GM19463 (cell line): Measurements from ENCODE around the gene PTPRK.

Source experiments
- ATAC-seq: cut with Tn5 transposase; IDR thresholded peaks from one replicate; pipeline ENCODE4 v1.9.1; 2021; ENCODE audit warnings: mild to moderate bottlenecking, moderate library complexity; ENCODE audit not compliant: unreplicated experiment

Gene PTPRK

DNA sequence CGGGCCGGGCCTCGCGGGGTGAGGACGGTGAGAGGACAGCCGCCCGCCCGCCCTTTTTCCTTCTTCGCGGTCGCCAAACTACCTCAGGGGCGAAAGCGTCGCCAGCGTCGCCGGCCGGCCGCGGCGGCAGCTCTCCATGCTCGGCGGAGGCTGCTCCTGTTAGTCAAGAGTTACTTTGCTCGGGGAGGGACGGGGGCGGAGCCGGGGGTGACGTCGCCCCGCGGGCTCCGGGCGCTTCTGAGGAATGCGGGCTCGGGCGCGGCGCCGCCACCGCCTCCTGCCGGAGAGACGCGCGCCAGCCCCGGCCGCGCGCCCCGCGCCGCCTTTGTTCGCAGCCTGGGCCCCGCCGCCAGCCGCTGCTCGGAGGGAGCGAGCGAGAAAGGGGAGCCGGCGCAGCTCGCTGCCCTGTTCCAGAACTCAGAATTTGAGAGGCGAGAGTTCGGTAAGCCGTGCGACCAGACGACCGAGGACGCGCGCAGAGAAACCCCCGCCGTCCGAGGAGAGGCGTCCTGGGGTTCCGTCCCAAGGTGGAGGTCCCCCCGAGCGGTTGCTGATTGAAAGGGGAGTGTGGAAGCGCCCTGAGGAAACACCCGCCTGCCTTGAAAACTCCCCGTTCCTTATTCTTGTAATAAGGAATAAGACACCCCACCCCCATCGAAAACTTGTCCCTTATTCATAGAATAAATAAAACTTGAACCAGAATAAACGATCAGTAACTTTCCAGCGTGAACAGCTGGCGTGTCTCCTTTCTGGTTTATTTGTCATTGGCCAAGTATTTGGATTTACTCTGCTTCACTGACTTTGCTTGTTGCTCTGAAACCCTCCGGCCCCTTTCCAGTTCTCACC is at the start of gene PTPRK:
Gene PTPRK, minus strand, starts transcription at position 164 of the 846 bp plus-strand sequence. CDS start 241 bp downstream, outside the sequence.
- ATAC-seq: peak; percentile 80

DNA sequence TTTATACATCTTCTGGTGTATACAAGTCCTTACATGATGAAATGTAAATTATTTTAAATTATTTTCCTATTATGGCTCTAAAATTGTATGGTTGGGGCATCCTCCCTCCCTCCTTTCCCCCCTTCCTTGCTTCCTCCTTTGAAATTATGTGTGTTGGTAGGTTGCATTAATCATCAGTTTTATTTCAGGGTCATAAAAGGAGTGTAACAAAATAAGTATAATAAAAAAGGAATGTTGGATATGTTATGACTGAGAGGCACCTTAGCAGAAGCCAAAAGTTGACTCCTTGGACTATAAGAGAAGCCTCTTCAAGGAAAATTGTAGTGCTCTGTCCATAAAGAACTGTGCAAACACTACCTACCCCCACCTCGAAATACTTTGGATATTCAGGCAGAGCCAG is 46.6 kb upstream of the PTPRK start:
- no peak for ATAC-seq

DNA sequence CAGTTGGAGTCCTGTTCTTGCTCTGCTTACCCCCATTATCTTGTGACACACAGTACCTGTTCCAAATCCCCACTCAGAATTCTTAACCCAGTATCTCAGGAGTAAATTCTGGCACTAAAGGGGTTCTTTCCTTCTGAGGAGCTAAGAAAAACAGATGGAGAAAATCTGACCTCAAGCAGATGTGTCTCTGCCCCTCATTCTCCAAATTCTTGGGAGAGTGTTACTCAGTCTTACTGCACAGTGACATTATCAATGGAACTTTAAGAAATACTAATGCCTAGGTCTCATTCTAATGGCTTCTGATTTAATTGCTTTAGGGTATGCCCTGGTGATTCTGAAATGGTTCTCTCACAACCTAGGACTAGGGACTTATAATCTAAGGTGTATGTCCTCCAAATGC is 40.6 kb upstream of the PTPRK start:
- no peak for ATAC-seq

DNA sequence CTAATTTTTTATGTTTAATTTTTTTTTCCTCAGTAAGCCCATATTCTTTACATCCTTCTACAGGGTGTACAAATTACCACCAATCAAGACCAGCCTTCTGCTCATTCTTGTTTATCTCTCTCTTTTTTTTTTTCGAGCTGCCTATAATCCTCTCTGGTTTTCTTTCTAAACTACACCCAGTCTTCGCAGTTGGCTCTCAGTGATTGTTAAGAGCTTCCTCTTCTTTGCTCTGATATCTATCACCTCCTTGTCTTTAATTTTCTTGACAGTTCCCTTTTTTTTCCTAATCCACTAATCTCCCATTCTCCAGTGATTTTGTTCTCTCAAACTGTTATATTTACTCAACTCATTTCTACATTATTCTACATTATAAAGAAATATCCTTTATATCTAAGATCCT is 38.5 kb upstream of the PTPRK start:
- no peak for ATAC-seq

DNA sequence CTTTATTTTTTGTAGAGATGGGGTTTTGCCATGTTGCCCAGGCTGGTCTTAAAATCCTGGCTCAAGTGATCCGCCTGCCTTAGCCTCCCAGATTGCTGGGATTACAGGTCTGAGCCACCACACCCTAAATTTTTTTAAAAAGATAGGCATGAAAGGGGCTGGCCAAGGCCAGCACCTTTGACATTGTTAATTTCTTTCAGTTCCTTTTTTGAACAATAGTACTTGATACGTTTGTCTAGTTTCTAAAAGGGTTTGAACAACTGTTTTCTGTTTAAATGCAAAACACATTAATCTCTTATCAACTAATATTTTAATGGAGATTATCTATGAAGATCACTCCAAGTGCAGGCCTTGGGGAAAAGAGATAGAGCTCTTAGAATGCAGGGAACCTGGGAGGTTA is 37.6 kb upstream of the PTPRK start:
- ATAC-seq: peak; percentile 51

DNA sequence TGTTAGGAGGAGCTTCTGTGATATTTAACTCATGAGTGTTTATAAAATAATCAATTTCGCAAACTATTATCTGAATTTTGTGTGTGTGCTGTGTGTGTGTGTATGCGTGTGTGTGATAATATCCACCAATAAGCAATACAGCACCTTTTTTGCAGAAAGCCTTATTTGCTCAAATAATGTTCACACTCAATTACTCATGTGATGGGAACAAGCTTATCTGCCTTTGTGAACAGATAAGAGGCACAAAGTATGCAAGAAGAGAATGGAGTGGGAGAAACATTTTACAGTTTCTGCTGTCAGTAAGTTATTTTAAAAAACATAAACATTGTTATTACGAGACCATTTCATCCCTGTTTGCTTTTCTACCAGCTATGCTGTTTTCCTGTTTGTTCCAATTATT is 36.7 kb upstream of the PTPRK start:
- ATAC-seq: no peak

DNA sequence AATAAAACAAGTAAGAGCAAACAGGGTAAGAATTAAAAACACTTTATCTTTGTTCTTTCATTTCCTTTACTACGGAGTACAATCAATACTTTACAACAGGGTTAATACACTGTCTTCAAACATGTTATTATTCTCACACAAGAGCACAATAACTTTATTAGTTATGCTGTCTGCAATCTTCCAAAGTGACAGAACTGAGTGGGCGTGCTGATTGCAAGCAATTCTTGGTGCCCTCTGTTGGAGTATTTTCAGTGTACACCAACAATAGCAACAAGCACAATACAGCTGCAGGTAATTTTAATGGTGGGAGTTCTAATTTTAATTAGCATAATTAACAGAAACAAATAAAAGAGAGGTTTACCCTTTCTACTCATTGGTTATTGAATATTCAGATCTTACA is 33.9 kb upstream of the PTPRK start:
- no peak for ATAC-seq

DNA sequence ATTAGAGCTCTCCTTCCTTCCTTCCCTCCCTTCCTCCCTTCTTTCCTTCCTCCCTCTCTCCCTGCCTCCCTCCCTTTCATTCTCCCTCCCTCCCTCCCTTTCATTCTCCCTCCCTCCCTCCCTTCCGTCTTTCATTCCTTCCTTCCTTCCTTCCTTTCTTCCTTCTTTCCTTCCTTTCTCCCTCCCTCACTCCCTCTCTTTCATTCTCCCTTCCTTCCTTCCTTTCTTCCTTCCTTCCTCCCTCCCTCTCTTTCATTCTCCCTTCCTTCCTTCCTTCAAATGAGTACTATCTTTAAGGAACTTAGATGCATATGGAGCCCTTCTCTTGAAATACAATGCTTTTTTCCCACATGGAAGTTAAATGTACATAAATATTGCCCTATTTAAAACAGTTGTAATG is 20.9 kb upstream of the PTPRK start:
- no peak for ATAC-seq

DNA sequence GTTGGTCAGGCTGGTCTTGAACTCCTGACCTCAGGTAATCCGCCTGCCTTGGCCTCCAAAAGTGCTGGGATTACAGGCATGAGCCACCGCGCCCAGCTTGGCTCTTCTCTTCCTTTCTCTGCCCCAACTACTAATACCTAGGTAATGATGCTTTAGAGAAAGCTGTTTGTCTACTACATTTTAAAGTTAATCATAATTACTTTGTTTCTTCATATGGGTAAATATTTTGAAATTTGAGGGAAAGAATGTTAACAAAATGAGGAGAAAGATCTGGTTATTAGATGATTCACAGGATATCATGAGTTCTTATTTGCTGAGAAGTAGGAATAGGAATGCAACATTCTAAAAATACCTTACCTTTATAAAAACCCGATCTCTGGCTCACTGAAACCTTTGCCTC is 18.4 kb upstream of the PTPRK start:
- no peak for ATAC-seq

DNA sequence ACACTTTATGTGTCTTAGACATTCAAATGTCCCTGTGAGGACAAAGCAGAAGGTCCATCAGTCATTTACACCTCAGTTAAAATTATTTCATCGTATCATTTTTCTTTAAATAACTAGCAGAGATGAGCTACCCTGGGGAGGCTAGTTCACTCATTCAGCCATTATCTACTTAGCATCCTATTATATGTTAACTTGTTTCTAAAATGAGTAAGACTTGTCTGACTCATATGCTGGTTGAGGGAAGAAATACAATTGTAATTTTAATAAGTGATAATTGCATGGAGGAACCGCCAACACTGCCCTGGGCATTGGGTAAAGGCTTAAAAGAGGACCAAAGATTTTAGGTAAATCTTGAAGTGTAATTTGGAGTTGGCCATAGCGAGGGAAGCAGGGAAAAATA is 12.4 kb upstream of the PTPRK start:
- no peak for ATAC-seq

DNA sequence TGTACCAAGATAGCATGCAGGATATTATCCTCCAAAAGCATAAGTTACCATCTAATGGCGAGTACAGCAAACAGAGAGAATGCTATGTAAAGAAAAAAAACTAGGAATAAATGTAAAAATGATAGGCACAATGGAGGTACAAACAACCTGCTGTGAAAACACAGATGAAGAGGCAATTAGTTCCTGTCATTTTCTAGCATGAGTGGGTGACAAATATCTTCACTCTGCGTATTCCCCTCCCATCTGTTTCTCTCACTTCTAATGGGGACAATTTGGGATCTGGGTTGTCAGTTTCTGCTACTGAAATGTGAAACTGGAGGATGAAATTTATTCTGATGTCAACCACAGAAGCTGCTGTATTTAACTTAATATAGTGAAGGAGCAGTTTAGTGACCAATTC is 11.7 kb upstream of the PTPRK start:
- ATAC-seq: no peak

DNA sequence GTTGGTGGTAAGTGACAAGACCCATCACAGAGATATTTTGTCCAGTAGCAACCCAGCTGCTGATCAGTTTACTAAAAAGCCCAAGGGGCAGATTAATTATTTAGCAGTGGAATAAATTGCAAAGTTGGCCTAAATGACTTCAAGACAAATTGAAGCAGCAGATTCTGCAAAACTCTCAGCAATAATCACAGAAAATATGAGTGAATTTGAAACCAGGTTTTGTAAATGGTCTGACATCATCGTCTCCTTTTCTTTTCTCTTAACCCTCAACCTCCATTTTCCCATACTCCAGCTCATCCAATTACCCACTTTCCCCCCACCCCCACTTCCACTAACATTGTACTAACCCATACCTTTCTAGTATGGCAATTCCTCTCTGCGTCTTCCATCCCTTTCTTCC is 11.3 kb upstream of the PTPRK start:
- no peak for ATAC-seq

DNA sequence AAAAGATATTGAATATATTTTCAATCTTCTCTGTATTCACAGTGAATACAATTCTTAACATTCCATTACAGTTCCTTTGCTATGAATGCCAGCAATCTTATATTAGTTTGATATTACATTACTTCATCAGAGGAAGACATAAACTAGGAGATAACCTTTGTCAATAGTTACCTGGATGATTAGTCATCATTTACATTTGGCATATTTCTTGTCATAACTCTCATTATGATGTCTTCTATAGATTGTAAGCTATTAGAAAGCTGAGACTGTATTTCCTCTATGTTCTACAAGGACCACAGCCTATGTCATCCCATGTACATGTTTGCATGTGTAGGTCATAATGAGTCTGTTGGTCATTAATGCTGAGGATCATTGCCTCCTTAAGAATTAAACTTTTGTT is 7.8 kb upstream of the PTPRK start:
- no peak for ATAC-seq

DNA sequence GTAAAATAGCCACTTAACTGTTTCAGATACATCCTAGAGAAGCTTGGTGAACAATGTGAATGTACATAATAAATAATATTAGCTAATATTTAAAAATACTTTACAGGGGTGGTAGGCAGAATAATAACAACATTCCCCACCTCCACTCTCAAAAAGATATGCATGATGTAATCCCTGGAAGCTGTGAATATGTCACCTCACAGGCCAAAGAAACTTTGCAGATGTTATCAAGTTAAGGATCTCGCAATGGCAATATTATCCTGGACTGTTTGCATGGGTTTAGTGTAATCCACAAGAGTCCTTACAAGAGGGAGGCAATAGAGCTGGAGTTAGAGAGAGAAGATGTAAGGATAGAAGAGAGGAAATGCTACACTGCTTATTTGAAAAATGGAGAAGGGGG is 7.0 kb upstream of the PTPRK start:
- no peak for ATAC-seq

DNA sequence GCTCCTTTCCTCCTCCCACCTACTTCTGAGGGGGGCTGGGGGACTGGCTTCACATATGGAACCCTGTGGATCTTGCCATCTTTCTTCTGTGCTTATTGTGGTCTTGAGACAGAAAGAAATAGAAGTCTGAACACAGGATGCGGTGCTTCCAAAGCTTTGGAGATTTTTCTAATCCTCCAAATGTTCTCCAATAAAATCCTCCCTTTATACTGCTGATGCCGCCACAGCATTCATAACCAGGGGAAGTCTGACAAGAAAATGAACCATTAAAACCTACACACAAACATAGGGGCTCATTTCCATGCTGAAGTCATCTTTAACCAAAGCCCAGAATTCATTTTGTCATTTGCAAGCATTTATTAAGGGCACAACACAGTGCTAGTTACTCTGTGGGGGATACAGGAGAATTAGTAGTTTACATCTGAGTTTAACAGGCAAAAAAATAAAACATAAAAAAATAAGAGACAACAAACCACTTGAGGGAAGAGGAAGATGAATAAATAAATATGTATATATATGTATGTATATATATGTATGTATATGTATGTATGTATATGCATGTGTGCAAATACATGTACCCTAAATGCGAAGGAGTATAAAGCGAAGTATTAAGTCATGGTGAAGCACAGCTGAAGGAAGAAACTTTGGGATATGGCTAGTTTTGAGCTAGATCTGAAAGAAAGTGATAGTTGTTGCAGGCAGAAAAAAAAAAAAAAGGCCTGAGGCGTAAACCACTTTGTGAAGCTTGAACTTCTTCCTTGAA is 5.9 kb upstream of the PTPRK start:
- no peak for ATAC-seq

DNA sequence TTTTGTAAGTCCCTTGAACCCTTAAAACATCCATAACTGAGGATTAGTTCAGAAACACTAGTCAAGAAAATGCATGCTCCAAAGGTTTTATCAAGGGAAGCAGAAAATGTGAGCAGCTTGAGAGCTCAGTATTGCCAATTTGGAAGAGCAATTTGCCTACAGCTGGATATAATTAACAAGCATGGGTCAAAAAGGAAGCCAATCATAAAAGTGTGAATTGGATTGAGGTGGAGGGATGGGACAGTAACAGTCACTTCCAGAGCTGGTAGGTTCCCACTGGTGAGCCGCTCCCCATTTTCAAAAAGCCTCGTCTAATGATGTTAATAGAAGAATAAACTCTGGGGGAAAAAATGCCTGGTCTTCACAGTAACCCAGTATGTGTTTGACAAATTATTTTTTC is 5.0 kb upstream of the PTPRK start:
- no peak for ATAC-seq

DNA sequence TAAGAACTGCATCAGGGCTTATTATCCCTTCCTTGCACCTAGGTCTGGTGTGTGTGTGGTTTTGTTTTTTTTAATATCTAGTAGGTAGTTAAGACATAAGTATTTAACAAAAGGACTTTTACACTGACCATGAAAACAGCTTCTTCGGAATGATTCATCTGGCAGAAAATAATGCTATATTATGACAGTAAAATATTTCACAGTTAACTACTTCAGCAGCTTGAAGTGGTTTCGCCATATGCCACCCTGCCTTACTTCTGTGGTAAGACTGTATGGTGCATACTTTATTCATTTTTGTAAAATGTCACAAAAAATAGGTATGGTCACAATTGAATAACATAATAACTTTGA is 858 bp upstream of the PTPRK start:
- no peak for ATAC-seq

DNA sequence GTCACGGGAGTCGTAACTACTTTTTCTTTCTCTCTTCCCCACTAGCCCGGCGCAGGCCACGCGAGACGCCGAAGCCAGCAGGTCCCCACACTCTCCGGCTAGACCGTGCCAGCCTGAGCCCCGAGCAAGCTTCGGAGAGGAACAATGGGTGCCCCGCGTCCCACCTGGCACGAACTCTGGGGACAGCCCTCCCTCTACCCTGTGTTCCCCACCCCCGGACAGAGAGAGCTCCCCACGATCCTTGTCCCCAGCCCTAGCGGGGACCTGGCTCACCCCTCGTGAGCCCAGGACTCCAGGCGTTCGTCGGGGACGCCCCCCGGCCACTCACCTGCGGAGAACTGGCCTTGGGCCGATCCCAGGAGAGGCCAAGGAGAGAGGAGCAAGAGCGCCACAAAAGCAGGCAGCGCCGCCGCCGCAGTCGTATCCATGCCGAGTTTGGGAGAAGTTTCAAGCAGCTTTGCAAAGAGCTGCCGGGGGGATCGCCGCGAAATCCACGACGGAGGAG is 416 bp downstream of the PTPRK start:
- peak; percentile 19 for ATAC-seq

DNA sequence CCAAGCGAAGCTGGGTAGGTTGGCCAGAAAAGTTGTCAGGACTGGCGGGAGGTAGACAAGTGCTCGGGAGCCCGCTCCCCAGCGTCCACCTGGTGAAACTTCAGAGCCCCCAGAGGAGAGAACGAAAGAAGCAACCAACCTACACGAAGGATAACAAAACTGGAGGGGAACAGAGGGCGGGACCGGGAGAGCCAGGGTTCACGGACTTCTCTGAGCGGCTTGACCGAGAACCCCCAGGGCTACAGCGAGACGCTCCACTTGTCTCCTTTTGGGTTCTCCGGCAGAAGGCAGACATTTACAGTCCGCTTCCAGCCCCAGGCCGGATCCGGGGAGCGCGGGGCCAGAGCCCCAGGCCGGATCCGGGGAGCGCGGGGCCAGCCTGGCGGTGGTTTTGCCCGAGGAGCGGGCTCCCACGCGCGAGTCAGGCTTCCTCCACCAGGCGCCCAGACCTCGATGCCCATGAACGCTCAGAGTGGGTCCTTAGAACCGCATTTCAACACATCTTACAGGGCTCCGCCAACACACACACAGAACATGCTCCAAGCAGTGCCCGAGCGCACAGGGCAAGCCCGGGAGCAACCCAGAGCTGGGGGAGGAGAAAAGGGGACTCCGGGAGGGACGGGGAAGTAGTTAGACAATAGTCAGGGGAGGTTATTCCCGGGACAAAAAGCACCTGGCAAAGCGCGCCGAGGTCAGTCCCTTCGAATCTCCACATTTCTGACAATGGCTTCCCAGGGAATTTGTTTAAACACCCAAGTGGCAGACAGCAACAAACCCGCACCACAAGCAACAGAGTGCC is 1.1 kb downstream of the PTPRK start:
- ATAC-seq: peak; percentile 24

DNA sequence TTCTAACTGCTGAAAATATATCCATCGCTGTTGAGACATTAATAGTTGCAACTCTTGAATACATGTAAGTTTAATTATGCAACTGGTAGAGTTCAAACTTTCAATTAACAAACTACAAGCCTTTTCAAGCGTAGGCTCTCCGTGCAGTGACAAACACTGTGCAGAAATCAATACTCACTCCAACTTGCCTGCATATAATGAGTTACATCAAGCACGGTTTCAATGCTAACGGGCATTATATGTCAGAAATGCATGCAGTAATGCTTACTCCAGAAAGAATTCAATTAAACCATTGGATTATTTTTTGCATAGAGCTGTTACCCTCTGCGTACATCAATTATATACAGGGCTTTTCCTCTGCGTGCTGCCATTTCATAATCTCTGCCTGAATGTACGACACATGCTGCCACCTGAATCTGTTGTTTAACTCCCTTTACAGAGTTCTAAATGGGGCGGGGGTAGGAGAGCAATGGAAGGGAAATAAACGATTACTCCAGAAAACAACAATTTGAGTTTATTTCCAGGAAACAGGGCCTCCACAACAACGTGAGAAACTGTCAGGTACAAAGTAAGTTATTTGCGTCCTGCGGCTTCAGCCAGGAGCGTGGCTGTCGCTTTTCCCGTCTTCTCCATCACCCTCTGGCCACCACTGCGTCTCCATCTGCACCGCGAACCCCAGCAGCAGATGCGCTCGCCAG is 1.8 kb downstream of the PTPRK start:
- ATAC-seq: no peak

DNA sequence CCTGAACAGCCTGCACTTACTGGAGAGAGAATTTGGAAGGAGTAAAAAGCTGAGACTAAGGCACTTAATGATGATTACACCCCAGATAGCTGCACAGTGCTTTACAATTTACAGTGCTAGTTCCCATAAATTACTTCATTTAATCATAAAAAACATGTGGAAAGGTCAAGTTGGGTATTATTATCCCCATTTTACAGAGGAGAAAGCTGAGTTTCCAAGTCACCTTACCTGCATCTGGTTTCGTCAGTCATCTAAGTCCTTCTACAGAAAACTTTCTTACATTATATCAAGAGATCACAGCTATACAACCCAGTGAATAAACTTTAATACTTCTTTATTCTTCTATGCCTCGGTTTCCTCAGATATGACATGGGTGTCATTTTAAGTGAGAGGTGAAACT is 3.3 kb downstream of the PTPRK start:
- ATAC-seq: no peak
